ENCODE data around the gene IRF2BP1. TPM values are rescaled to one million over a fixed set of nuclear protein-coding genes. Genes with fewer than 3 reads are reported as not detected.

The IRF2BP1 gene
- total RNA-seq, 3 donors from 2014 or later (not counting 1 experiment from before 2014, with no cell fraction given) = 16.1 to 20.3 (median 19.6) TPM

GRCh38 chr19:45866400-45867176 lies 19.4 kb downstream of the IRF2BP1 start:
- Mint-ChIP-seq H3K4me3 (no peak overlapping the region), H3K4me1 (peaks cover 21 to 32% of the 10 kb centered on the region in 2 donors), H3K9me3 (no peaks in the 10 kb centered on the region), H3K36me3 (no peaks in the 10 kb centered on the region), H3K27me3 (ENCODE audit: low read depth in 2 of 2) (peaks cover 16 to 24% of the 10 kb centered on the region in 2 donors), H3K27ac (no peak overlapping the region)
- ATAC-seq (no peak), DNase-seq (no peak)
- intact Hi-C loops (cut with micrococcal nuclease) = loop anchor here (10.0 kb wide), 2 partner anchors 92 to 398 kb away; no protein-coding TSS in a partner anchor
- Histone ChIP-seq H3K27me3 (ENCODE audit: control insufficient read depth, insufficient read depth, low read length) (peaks cover 11% of the 10 kb centered on the region), H3K27ac (ENCODE audit: low read length) (no peak overlapping the region), H3K9me3 (ENCODE audit: control insufficient read depth, insufficient read depth, low read length) (no peaks in the 10 kb centered on the region), H3K36me3 (ENCODE audit: control insufficient read depth, insufficient read depth, low read length) (no peaks in the 10 kb centered on the region), H3K4me1 (ENCODE audit: control insufficient read depth, insufficient read depth, low read length) (peaks cover 22% of the 10 kb centered on the region), H3K4me3 (ENCODE audit: low read length) (no peak overlapping the region)
- WGBS (ENCODE audit: insufficient coverage) = 85% methylated on average over 8 of the region's 11 CpGs
- no peak for TF ChIP-seq CTCF (IDR thresholded peaks at IDR 0.05)

GRCh38 chr19:45865269-45865948 lies 20.5 kb downstream of the IRF2BP1 start:
- Mint-ChIP-seq H3K36me3 (no peaks in the 10 kb centered on the region), H3K4me3 (no peak overlapping the region), H3K9me3 (no peaks in the 10 kb centered on the region), H3K4me1 (peaks cover 21 to 32% of the 10 kb centered on the region in 2 donors), H3K27me3 (ENCODE audit: low read depth in 2 of 2) (peaks cover 16 to 24% of the 10 kb centered on the region in 2 donors), H3K27ac (no peak overlapping the region)
- H3K4me1 ChIP-seq (ENCODE audit: control insufficient read depth, insufficient read depth, low read length) = peaks cover 24% of the 10 kb centered on the region
- H3K36me3 ChIP-seq (ENCODE audit: control insufficient read depth, insufficient read depth, low read length) = no peaks in the 10 kb centered on the region
- no peak overlapping the region for H3K27ac ChIP-seq (ENCODE audit: low read length)
- no peak overlapping the region for H3K4me3 ChIP-seq (ENCODE audit: low read length)
- 90% methylated on average over 5 of the region's 9 CpGs for WGBS (ENCODE audit: insufficient coverage)
- intact Hi-C loops (cut with micrococcal nuclease) = loop anchor here (10.0 kb wide), 2 partner anchors 91 to 399 kb away; no protein-coding TSS in a partner anchor
- H3K27me3 ChIP-seq (ENCODE audit: control insufficient read depth, insufficient read depth, low read length) = peaks cover 11% of the 10 kb centered on the region
- DNase-seq = no peak
- TF ChIP-seq CTCF (IDR thresholded peaks at IDR 0.05) = no peak
- H3K9me3 ChIP-seq (ENCODE audit: control insufficient read depth, insufficient read depth, low read length) = no peaks in the 10 kb centered on the region
- no peak for ATAC-seq

- Histone ChIP-seq H3K36me3 (ENCODE audit: control insufficient read depth, insufficient read depth, low read length) (no peaks in the 10 kb centered on the region), H3K4me3 (ENCODE audit: low read length) (no peak overlapping the region), H3K27ac (ENCODE audit: low read length) (no peak overlapping the region), H3K27me3 (ENCODE audit: control insufficient read depth, insufficient read depth, low read length) (peaks cover 11% of the 10 kb centered on the region), H3K9me3 (ENCODE audit: control insufficient read depth, insufficient read depth, low read length) (no peaks in the 10 kb centered on the region), H3K4me1 (ENCODE audit: control insufficient read depth, insufficient read depth, low read length) (peaks cover 24% of the 10 kb centered on the region)
- H3K36me3 Mint-ChIP-seq = no peaks in the 10 kb centered on the region
- 46% methylated on average over 12 of the region's 12 CpGs for WGBS (ENCODE audit: insufficient coverage)
- H3K27me3 Mint-ChIP-seq (ENCODE audit: low read depth in 2 of 2) = peaks cover 16 to 24% of the 10 kb centered on the region in 2 donors
- no peak overlapping the region for H3K27ac Mint-ChIP-seq
- H3K4me1 Mint-ChIP-seq = peaks cover 21 to 36% of the 10 kb centered on the region in 2 donors
- H3K9me3 Mint-ChIP-seq = no peaks in the 10 kb centered on the region
- no peak for ATAC-seq
- no peak for DNase-seq
- no peak for TF ChIP-seq CTCF (IDR thresholded peaks at IDR 0.05)
- intact Hi-C loops (cut with micrococcal nuclease) = loop anchor here (10.0 kb wide), 2 partner anchors 90 to 400 kb away; no protein-coding TSS in a partner anchor
- H3K4me3 Mint-ChIP-seq = peak overlapping the region; percentile 65
Observed at GRCh38 chr19:45864629-45865082, 21.3 kb downstream of the IRF2BP1 start.

All from natural killer cell (primary cell).